Glomerular visceral epithelial cell (primary cell): ENCODE data around the gene RPL22.
A peak's percentile ranks its signal among the peaks of the same experiment; 100 is the strongest.

ENCODE experiments used
- DNase-seq: peaks from one replicate; pipeline ENCODE4 v3.0.0-alpha.2; 2016; ENCODE audit errors: extremely low spot score

Gene RPL22

DNA sequence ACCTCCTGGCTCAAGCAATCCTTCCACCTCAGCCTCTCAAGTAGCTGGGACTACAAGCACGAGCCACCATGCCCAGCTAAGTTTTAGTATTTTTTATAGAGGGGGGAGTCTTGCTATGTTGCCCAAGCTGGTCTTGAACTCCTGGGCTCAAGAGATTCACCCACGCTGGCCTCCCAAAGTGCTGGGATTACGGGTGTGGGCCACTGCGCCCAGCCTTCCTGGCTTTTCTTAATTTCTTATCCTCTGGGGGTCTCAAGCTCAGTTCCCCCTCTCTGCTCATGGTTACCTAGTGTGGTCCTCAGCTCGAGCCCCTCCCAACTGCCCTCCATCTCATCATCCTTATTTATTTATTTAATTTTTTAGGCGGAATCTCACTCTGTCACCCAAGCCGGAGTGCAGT, 2.9 kb upstream of the RPL22 start:
- no peak for DNase-seq

DNA sequence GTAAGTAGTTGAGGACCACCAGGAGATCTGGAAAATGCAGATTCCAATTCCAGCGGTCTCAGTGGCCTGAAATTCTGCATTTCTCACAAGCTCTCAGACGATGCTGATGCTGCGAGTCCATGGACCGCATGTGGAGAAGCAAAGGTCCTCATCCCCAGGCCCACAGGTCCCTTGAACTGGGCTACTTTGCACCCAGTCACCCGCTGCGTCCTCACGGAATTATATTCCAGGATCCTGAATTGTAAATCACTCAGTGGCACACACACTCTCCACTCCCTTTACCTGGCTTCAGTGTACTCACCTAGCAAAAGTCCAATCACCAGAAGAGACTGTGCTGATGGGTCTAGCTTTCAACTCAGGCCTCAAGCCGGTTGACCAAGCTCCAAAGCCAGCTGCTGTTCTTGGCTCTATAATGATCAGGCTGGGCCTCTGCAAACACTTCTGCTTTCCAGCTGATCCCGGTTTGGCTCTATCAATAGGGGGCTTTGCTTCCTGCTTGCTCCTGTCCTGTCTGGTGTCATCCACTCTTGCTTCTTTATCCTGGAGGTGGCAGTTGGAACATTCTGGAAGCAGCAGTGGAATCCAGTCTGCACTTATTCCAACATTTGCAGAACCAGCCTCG, 904 bp upstream of the RPL22 start:
- no peak for DNase-seq

DNA sequence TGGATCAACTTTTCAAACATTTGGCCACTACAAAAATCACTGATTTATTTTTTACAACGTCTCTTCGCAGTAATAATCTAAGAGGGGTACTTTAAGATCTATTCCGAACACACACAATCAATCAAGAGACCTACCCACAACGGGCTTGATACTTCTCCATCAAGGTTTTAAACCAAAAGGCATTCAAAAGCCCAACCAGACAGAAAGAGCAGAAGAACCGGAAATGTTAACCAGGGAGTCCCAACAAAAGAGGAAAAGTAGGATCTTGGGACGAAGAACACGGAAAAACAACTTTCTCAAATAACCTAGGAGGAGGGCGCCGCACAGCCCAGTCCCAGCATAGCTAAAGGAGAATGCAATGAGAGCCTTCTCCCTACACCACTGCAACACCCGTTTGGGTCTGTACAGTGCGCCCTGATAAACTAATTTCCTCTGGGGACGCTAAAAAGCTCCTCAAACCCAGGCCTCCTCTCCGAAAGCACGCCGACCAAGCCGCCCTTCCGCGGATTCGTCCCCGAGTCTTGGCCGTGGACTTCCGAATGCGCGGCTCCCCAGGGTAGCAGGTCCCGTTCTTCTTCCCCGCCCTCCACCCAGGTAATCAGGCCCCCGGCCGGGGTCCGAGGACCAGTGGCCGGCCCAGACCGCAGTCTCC, 623 bp downstream of the RPL22 start:
- peak; percentile 13 for DNase-seq

DNA sequence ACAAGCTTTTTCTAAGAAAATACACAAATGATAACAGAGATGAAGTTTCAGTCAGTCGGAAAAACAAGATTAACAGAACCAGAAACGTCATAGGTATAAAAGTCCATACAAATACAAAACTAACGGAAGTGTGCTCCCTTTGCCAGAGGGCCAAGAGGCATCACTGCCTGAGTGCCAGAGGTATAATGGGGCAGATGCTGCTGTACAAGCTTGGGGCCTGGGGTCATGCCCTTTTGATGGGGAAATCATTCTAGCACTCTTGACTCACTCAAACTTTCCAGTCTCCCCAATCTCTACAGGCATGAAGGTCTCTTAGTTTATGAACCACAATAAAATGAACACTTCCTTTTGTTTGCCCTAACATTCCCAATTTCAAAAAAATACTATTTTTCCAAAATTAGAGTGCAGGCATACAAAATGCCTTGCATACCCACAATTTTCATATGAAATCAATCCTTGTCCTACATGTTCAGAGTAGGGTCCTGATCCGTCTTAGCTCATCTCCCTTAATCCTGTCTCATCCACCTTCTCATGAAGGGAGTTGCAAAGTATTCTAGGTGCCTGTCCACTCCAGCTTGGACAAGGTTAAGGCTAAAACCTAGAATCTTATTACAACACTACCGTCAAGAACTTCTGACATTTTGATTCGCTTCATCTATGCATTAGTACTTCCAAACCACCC, 1.5 kb downstream of the RPL22 start:
- DNase-seq: no peak

DNA sequence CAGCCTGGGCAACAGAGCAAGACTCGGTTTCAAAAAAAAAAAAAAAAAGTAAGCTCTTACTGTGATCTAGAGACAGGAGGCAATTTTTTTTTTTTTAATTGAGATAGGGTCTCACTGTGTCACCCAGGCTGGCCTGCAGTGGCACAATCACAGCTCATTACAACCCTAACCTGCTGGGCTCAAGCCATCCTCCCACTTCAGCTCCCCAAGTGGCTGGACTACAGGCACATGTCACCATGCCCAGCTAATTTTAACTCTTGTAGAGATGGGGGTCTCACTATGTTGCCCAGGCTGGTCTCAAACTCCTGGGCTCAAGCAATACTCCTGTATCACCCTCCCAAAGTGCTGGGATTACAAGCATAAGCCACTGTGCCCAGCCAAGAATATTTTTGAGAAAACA, 7.4 kb downstream of the RPL22 start:
- DNase-seq: no peak

DNA sequence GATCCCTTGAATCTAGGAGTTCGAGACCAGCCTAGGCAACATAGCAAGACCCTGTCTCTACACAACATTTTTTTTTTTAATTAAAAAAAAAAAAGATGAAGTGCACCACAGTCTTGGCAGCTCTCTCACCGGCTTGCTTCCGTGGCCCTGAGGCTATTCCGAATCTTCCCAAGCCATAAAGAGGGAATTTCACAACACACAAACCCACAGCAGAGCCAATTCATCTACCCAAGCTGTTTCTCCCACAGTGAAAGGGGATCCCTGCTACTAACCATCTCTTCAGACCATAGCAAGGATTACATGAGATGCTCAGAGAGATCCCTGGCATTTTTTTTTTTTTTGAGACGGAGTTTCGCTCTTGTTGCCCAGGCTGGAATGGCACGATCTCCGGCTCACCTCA, 10.9 kb downstream of the RPL22 start:
- no peak for DNase-seq

DNA sequence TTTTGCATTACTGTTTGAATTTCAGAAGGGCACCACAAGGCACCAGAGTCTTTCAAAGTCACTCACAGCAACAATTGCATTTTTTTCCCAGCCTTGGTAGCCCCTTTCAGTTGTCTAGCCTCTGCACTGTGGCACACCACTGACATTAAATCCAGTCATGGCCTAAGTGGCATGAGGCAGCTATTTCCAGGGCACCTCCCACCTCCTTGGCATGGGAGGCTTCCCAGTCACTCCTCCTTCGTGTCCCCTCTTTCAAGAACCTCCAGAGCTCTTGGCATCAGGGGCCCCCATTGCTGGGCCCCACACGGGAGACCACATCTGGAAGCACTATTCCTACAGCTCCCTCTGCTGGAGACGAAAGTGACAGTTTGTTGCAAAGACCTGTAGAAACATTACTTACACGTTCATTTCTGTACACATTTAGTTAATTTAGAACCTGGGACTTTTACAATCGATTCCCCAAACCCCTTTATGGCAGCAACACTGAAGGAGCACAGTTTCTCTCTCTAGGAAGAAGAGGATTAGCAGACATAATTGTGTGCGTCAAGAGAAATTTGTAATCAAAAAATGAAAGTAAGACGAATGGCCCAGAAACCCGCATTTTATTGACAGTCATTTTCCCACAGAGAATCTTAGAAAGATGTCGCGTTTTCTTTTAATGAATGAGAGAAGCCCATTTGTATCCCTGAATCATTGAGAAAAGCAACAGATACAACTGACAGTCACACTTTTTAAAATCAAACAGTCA, 13.6 kb downstream of the RPL22 start:
- peak; percentile 19 for DNase-seq

DNA sequence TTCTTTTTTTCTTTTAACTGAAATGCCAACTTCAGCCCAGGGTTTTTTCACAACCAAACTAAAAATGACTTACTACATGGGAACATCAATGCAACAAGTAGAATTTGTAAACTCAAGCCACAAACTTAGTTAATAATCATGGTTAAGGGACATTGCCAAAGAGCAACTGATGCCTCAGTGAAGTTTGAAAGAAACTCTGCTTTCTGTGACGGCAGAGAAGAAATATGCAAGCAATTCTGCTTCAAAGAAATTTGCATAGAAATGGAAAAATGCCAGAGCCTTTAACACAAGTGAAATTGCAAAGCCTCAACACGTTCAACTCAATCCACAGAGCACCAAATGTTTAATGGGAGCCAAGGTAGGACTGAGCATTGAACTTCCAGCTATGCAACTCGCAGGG, 14.2 kb downstream of the RPL22 start:
- peak; percentile 73 for DNase-seq

DNA sequence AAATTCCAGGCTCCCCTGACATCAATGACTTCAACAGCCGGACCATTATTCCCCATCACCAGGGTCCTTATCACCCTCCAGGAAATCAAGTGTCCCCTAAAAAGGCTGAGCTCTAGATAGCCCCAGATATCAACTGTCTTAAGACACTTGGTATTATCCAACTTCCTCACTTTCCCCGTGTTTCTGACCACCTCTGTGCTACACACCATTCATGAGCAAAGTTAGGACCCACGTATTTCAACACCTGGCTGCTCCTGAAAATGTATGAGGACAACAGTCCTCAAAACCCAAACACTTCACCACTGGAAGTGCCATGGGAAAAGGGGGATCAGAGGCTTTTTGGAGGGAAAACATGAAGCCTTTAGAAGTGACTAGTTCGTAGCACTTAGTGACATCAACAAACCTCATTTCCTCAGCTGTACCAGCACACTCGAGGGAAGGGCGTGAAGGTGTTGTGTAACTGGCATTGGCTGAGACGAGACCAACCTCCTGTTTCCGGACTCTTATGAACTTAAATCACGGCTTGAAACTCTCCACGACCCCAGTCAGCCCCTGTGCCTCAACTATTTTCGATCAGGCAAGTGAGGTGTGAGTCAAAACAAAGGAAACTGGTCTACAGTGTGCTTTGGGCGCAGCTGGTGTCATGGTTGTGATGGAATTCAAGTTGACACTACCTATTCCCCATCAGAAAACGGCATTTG, 15.2 kb downstream of the RPL22 start:
- no peak for DNase-seq

DNA sequence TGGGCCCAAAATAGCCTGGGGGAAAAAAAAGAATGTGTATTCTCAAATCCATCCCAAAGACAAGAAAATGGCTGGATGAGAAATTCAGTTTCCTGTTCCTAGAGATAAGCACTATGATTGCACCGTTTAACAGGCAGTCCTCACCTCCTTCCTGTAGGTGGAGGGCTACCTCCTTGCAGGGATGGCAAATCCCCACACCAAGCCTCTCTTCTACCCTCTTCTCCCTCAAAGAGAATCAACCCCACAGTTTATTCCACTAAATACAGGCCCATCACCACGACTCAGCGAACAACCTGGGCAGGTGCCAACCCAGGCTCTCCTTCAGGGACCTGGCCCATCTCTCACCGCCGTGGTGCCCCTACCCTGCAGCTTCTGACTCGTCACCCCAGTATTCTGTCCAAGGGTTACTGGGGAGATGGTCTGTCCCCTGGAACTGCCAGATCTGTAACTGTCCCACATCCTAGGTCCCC, 15.8 kb downstream of the RPL22 start:
- peak; percentile 51 for DNase-seq

DNA sequence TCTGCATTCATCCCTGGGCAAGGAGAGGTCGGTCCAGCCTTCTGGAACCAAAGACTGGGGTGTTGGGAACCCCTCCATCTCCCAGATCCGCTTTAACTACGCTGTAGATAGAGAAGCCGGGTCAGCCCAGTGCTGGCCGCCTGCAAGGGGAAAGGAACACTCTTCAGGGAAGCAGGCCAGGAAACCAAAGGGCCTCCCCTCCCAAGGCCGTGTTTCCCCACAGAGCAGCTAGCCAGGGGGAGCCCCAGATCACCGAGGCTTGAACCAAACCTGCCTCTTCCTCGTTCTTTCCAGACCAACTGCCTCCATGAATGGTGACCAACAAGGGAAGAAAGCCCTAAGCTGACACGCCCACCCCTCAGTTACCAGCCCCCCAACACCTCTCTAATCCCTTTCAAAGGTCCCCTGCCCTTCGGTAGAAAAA, 18.0 kb downstream of the RPL22 start:
- peak; percentile 23 for DNase-seq

DNA sequence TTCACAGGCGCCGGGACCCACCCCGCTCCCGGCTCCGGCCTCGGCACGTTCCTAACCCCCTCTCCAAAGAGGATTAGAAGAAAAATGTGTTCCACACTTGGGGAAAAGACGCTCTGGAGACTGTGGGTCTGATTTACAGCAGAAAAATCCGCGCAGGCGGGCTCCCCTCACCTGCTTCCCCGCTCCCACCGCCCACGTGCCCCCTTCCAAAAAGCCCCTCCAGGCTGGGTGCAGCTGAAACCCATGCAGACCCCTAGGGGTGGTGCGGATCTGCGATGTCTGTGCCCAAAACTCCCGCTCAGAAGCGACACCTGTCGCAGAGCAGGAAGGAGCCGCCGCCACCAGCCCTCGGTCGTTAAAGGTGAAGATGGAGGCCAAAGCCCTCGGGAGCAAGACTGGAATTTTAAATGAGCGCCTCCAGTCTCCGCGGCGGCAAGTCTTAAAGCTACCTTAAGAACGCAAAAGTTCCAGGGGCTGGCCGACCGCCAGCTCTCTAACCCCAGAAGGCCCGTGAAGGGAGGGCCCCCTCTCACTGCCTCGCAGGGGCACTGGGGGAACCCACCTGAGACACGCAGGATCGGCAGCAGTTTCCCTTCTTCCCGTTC, 18.6 kb downstream of the RPL22 start:
- no peak for DNase-seq

DNA sequence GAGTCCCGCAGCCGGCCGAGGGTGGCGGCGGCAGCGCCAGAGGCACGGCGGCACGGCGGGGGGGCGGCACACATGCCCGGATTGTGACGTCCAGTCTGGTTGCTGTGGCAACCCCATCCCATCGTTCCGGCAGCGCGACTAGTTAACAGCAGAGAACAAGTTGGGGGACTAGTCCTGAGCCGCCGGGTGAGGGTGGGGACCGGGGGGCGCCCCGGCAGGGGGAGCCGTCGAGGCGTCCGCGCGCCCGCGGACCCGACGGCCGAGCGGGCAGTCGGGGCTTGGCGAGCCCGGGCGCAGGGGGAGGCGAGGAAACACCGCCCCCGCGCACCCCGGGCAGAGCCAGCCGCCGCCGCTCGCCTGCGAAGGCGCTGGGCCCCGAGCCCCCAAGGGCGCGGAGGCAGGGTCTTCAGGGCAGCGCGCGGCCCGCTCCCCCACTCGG, 19.1 kb downstream of the RPL22 start, which contains the start of gene CHD5:
TSS of gene CHD5 (minus strand) at position 54 of the 439 bp plus-strand sequence. CDS start 298 bp downstream, outside the sequence.
- peak; percentile 17 for DNase-seq

DNA sequence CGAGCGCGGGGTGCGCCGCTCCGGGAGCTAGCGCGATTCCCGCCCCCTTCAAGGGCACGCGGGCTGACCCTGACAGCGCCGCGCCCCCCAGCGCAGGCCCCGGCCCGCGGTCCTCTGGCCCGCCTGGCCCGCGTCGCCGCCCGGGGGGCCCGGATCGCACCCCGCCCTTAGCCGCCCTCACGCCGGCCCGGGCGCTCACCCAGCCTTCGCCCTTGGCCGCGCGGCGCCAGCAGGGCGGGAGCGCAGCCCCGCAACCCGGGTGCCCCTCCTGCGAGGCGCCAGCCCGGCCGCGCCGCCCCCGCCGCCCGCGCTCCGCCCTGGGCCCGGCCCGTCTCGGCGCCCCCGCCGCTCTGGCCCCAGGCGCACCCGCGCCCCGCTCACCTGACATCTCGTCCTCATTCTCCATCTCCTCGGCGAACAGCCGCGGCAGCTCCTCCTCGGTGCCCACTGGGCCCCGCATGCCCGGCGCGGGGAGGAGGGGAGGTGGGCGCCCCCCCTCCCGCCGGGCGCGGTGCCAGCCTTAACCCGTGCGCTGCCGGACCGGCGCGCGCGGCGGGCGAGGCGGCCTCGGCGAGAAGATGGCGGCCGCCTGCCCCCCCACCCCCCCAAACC, 19.7 kb downstream of the RPL22 start:
- DNase-seq: no peak

DNA sequence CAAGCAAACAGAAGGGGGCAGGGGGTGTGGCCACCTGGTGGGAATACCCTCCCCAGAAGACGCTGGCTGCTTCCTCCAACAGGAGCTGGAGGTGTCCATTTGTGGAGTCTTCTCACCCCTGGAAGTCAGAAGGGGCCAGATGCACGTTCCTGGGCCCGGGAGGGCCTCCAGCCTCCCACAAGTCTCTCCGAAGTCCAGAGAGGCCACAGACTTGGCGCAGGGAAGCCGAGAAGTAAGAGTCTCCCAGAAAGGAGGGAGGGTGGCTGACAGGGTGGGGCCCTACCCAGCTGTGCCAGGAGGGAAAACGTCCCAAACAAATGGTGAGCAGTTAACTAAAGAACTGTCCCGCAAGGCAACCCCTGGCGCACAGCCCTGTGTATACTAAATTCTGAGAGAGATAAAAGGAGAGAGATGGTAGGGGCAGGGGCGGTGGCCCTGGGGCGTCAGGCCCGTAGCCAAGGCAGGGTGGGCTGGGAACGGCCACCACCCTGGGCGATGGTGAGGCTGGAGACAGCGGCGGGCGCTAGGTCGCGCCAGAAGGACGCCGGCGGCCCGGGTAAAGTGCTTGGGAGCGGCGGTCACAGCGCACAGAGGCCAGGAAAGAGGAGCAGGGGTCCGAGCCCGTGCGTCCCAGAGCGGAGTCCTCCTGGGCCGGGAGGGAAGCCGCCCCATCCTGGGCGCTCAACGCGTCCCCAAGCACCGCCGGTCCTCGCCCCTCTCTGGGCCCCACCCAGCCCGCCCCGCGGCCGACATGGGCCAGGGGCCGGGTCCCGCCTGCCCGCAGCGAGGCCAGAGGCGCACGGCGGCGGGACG, 20.4 kb downstream of the RPL22 start:
- no peak for DNase-seq

DNA sequence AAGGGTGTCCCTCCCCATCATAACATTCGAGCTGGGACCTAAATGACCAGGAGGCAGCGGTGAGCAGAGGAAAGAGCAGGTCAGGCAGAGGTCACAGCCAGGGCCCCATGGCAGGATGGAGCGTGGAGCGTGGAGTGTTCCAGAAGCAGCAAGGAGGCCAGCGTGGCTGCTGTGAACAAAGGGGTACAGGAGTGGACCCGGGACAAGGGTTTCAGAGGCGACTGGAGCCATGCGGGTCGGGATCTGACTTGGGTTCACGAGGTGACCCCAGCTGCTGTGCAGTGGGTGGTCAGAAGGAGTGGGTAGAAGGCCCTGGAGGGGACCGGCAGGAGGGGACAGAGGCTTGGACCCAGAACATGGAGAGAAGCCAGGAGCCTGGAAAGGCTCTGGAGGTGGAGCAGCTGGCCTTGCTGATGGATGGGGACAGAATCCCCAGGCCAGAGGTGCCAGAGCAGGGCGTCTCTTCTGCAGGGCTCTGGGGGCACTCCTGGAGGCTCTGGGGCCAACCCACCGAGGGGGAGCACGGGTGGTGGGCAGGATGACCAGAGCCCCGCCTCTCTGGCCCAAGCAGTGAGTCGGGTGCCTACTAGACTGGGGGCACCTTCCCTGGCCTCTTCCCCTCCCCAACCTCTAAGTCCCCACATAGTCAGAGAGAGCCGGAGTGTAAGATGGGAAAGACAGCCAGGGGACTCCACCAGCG, 21.6 kb downstream of the RPL22 start:
- no peak for DNase-seq

DNA sequence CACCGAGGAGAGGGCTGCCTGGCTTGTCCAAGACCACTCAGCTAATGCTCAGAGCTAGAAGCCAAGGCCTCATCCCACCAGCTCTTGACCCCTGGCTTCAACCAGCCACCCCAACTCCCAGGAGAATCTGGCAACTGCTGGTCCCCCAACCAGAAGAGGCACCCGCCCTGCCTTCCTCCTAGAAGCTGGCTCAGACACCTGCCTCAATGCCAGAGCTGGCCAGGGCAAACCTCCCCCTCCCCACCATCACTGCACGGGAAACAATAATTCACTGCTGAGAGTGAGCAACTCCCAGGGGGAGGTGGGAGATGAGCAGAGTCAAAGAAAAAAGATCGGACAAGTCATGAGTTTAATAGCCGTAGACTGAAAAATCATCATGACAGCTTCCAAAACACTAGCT, 22.6 kb downstream of the RPL22 start:
- no peak for DNase-seq

DNA sequence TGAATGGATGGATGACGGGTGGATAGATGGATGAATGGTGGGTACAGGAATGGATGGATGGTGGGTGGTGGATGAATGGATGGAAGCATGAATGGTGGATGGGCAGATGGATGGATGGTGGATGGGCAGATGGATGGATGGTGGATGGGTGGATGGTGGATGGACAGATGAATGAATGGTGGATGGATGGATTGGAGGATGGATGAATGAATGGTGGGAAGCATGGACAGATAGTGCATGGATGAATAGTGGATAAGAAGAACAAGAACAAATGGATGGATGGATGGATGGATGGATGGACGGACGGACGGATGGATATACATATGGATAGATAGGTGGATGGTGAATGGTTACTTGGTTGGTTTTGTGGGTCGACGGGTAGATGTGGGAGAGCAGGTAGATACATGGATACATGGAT, 24.0 kb downstream of the RPL22 start:
- no peak for DNase-seq
